Measurements from ENCODE around the gene C16orf46.
"Not testable (repeated sequence)": the region's sequence is repeated elsewhere in the genome, so short reads cannot be mapped to it uniquely, and the experiment has no call there.

The C16orf46 gene, protein sequence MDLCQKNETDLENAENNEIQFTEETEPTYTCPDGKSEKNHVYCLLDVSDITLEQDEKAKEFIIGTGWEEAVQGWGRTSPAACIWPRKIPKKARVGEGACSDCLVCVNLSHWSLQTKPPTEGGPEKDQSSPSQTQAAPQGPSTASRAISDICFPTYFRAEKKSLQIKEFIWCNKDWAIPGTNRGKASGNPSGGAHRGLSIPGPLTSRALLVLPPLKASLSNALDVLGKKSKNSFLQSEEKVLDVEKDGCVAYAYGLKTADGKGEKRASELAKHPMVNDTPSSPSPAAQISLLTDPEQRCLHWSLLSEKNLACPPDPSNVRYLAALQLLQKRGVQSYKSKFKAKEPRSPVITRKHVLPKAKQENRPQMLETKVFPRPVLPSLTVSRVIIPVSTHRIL

DNA sequence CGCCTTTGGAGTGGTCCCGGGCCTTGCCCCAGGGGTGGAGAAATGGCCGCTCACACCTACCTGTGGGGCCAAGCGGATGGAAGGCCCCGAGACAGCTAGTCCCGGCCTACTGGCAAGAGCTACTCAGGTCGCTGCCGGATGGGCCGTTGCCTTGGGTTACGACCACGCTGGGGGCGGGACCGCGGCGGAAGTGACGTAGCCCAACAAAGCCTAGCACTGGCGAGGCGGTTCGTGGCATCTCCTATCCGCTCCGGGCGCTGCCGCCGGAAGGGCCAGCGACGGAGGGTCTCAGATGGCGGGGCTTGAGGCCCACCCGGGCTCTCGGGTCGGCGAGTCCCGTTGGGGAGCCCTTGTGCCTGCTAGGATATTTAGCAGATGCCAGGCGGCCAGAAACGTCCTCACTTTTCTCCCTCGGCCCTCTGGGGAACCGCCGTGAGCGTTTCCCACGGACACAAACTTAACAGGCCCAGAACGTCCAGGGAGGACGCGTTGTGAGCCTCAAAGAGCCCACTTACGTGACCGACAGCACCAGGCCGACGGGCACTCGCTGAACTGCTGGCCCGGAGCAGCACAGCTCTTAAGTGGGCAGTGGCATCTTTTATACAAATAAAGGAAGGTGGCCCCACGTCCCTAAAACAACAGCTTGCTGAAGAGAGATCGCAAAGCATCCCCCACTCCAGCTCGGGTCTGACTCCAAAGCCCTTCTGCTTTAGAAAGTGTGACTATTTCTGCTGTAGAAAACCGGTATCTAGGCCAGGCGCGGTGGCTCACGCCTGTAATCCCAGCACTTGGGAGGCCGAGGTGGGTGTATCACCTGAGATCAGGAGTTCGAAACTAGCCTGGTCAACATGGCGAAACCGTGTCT lies at the start of gene C16orf46:
Gene C16orf46, minus strand, starts transcription at position 163 of the 865 bp plus-strand sequence. CDS start 13,283 bp downstream, outside the sequence.
- in situ Hi-C loops (cut with MboI; ENCODE audit: low pct_unique_long_range_greater_than_20kb, low sequenced_read_pairs) = no loop called here
- DNase-seq = peak; percentile 97

DNA sequence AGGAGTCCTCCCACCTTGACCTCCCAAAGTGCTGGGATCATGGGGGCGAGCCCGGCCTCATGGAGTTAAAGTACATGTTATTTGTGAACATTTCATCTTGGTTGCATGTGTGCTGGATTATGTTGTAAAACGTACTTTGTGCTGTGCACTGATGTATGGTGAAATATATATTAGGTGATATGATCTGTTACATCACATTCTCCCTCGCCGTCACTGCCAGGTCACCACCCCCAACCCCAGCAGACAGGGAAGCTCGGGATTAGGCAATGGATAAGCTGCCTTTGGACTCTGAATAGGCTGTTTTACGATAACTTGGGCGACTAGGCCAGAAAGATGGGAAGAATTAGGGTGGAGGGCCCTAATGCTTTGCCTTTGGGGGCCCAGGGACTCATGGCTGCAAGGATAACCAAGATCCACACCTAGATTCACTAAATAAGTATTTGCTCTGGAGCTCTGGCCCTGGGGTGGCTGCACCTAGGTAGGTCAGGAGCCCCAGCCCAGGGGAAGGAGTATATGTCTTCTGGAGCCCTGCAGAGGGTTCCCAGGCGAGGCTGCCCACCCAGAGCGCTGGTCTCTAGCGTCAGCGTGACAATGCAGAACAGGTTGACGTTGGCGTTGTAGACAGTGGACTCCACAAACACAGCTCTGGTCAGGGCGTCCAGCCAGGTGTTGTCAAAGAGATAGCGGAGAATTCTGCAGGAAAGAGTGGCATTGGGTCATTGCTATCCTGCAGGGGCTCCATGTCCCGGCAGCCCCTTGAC lies 46.2 kb upstream of the C16orf46 start:
- in situ Hi-C loops (cut with MboI; ENCODE audit: low pct_unique_long_range_greater_than_20kb, low sequenced_read_pairs) = no loop called here
- no peak for DNase-seq

DNA sequence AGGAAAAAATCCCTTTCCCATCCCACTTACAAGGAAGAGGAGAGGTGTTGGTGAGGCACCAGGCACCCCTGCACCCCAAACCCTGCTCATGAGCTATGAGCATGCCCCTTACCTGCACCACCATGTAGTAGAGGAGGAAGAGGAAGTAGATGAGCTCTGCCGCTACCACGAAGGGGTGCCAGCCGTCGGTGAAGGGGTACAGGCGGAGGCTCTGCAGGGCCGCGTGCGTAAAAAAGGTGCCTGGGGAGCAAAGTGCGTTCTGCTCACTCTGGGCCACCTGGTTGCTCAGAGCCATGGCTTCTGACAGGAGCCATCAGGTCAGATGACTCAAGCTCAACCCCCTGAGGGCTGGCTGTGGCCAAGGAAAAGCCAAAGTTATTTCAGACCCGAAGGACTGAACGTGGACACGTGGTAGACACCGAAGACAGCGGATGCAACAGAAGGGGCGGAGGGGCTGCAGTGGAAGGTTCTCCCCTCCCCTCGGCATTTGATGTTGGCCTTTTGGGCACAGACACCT lies 44.5 kb upstream of the C16orf46 start:
- in situ Hi-C loops (cut with MboI; ENCODE audit: low pct_unique_long_range_greater_than_20kb, low sequenced_read_pairs) = no loop called here

DNA sequence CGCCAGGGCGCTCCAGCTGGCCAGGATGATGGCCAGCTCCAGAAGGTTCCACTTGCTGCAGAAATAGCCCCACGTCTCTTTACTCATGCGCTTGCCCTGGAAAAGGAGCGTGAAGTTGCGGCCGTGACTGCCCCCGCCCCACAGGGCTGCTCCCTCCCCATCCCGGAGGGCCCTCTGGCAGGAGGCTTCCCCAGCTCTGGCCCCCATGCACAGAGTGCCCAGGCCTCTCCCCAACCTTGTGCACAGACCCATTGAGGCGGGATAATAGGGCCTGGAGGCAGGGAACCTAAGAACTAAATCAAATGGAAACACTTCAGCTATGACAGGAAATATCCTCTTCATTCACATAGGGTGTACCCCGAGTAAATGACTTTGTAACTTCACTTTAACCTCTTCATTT lies 40.4 kb upstream of the C16orf46 start:
- in situ Hi-C loops (cut with MboI; ENCODE audit: low pct_unique_long_range_greater_than_20kb, low sequenced_read_pairs) = no loop called here
- no peak for DNase-seq

More for the DNA sequence above, 44.5 kb upstream of the C16orf46 start:
- no peak for DNase-seq

DNA sequence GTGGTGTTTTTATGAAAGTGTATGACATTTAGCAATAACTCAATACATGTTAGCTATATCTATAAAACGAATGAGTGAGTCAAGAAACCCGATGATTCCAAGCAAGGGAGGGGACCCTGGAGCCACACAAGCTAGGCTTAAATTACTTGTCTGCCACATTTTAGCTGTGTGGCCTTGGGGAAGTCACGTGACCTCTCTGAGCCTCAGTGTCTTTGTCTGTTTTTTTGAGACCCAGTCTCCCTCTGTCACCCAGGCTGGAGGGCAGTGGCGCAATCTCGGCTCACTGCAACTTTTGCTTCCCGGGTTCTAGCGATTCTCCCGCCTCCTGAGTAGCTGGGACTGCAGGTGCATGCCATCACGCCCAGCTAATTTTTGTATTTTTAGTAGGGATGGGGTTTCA lies 39.2 kb upstream of the C16orf46 start:
- in situ Hi-C loops (cut with MboI; ENCODE audit: low pct_unique_long_range_greater_than_20kb, low sequenced_read_pairs) = no loop called here
- DNase-seq = no peak

DNA sequence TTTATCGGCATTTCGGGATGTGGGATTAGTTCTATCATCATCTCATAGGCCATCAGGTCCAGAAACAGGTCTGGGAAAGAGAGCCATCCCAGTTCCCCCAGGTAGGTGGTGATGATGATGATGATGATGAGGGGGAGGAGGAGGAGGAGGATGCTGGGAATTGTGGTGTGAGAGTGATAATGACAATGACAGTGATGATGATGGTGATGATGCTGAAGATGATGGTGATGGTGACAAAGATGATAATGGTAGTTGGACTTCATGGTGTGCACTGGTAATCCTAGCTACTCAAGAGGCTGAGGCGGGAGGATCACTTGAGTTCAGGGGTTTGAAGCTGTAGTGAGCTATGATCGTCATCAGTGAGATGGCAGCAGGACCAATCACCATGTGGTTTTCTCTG lies 35.4 kb upstream of the C16orf46 start:
- no peak for DNase-seq
- in situ Hi-C loops (cut with MboI; ENCODE audit: low pct_unique_long_range_greater_than_20kb, low sequenced_read_pairs) = no loop called here

DNA sequence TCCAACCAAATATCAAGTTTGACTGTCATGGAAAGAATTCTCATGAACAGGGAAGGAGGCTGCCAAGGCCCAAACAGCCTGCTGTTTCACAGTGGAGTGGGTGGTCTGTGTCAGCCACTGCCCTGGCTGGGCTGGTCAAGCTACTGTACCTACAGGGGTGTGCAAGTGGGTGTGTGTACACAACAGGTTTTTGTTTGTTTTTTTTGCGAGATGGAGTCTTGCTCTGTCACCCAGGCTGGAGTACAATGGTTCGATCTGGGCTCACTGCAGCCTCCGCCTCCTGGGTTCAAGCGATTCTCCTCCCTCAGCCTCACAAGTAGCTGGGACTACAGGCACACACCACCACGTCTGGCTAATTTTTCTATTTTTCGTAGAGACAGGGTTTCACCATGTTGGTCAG lies 32.2 kb upstream of the C16orf46 start:
- DNase-seq; in situ Hi-C loops (cut with MboI; ENCODE audit: low pct_unique_long_range_greater_than_20kb, low sequenced_read_pairs): not testable (repeated sequence)

DNA sequence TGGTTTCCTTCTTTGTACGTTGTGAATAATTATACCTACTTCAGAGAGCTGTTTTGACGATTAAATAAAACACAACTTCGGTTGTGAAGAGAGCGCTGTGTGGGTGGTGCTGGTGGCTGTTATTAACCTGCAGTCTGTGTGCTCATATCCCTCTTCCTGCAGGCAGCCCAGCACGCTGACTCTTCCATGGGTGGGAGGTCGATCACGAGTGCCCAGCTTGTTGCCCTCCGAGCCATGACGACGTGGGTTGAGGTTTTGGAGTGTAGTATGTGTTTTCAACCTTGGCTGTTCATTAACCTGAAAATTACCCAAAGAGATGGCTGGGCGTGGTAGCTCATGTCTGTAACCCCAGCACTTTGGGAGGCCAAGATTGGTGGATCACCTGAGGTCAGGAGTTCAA lies 30.5 kb upstream of the C16orf46 start:
- no peak for DNase-seq
- in situ Hi-C loops (cut with MboI; ENCODE audit: low pct_unique_long_range_greater_than_20kb, low sequenced_read_pairs) = no loop called here

DNA sequence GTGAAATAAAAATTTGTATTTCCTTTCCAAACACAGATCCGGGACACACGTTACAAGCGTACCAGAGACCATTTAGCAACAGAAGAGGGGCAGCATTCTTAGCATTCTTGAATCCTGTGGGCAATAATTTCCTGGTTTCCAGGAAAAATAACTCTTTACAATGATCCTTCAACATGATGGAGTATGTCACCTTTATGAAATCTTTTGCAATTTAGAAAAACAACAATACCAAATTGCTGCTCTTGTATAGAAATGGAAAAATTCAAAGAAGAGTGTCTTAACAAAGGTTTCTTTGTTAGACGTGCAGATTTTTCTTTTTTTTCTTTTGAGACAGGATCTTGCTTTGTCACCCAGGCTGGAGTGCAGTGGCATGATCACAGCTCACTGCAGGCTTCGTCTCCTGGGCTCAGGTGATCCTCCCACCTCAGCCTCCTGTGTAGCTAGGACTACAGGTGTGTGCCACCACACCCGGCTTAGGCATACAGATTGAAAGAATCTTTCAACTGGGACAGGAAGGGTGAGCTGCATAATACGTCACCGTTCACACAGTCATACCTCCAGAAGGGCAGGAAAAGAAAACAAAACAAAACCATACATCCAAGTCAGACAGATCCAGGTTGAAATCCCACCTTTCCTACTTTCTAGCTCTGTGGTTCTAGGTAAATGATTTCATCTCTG lies 29.9 kb upstream of the C16orf46 start:
- no peak for DNase-seq
- in situ Hi-C loops (cut with MboI; ENCODE audit: low pct_unique_long_range_greater_than_20kb, low sequenced_read_pairs) = no loop called here

DNA sequence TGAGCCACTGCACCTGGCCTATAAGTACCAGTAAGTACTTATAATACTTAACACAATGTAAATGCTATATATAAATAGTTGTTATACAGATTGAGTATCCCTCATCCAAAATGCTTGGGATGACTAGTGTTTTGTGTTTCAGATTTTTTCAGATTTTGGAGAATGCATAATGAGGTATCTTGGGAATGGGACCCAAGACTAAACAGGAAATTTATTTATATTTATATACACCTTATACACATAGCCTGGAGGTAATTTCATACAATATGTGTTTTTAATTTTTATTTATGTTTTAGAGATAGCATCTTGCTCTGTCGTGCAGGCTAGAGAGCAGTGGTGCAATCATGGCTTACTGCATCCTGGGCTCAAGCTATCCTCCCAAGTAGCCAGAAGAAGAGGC lies 28.9 kb upstream of the C16orf46 start:
- in situ Hi-C loops (cut with MboI; ENCODE audit: low pct_unique_long_range_greater_than_20kb, low sequenced_read_pairs) = no loop called here
- no peak for DNase-seq

DNA sequence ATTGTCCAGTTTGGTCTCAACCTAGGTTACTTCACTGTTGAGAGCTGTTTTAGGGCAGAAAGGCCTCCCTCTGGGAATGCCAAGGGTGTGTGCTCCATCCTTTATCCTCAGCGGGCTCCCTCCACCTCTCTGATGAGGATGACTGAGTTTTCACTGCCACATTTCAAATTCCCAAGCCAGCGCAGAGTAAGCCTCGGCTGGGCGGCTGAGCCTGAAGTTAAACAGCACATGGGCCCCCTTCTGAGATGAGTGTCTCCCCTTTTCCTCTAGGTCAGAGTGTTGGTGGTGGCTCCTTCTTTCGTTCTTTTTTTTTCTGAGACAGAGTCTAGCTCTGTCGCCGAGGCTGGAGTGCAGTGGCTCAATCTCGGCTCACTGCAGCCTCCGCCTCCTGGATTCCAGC lies 24.7 kb upstream of the C16orf46 start:
- DNase-seq = no peak
- in situ Hi-C loops (cut with MboI; ENCODE audit: low pct_unique_long_range_greater_than_20kb, low sequenced_read_pairs) = no loop called here

DNA sequence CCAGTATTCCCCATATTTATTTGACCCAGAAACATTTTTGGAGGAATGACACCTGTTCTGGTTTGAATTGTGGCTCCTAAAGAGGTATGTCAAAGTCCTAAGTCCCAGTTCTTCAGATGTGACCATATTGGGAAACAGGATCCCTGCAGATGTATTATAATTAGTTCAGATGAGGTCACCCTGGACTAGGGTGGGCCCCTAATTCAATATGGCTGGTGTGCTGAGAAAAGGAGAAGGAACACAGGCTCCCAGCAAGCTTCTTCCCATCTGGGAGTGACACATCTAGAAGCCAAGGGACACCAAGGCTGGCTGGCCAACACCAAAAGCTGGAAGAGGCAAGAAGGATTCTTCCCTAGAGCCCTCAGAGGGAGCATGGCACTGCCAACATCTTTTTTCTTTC lies 22.9 kb upstream of the C16orf46 start:
- no peak for DNase-seq
- in situ Hi-C loops (cut with MboI; ENCODE audit: low pct_unique_long_range_greater_than_20kb, low sequenced_read_pairs) = no loop called here

DNA sequence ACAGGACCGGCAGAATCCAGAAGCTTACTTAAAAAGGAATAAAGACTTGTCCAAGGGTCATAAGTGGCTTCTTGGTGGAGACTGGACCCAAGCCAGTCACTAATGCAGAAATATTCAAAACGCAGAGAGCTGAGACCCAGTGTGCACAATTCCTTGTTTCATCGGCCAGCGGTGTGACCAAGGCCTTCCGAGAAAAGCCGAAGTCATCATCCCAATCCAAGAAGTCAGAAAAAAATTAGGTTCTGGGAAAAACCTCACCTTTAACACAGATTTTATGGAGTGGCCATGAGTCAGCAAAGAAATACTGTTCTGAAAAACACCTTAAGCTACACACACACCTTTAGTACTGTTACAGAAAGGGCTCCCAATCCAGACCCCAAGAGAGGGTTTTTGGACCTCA lies 20.2 kb upstream of the C16orf46 start:
- DNase-seq = no peak
- in situ Hi-C loops (cut with MboI; ENCODE audit: low pct_unique_long_range_greater_than_20kb, low sequenced_read_pairs) = no loop called here

DNA sequence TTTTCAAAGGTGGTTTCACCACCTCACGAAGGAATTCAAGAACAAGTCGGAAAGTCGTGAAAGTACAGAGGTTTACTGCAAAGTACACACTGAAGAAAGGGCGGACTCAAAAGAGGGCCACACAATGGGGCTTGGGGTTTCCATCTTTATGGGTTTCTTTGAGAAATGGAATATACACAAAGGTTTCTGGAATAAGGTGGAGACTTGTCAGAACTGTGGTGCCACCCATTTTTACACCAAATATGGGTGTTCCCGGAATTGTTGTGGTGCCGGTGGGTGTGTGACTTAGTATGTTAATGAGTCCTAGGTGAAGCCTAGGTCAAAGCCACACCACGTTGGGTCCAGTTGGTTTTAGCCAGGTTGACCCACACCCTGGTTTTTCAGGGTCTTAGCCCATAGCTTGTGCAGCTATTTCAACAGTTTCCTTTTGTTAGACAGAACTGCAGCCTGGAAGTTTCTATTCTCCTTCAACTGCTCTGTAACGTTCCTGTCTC lies 19.7 kb upstream of the C16orf46 start:
- no peak for DNase-seq

DNA sequence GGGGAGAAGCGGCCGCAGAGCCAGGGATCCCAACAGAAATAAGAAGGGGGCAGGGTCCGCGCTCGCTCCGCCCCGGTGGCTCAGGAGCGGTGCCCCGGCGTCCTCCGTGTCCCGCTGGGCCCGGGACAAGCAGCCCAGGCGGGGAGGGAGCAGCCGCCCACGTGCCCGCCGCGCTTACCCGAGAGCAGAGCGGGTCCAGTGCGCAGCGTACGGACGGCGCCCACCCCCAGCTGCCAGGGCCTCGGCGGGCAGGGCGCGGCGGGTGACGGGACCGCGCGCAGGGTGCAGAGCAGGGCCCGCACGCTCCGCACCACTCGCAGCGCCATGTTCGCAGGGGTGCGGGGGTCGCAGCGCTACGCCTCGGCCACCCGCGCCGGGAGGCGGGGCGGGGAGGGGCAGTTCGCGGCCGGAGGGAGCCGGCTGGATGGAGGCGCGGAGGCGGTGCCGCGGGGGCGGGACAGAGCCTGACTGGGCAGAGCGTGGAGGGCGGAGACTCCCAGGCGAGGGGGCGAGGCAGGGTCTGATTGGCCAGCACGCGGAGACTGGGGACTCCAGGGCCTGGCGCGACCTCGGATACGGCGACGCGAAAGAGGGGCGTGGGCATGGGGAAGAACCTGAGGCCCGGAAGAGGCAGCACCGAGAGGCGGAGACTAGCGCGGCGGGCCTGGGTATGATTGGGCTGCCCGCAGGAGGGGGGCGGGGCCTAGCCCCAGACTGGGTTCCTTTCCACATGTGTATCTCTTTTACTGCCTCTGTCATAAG lies 19.1 kb upstream of the C16orf46 start, which contains the start of gene GCSH:
Gene GCSH, minus strand, starts transcription at position 443 of the 762 bp plus-strand sequence. Its CDS starts 117 bp downstream, at position 326.
- peak; percentile 99 for DNase-seq
- in situ Hi-C loops (cut with MboI; ENCODE audit: low pct_unique_long_range_greater_than_20kb, low sequenced_read_pairs) = no loop called here

More for the DNA sequence above, 19.7 kb upstream of the C16orf46 start:
- in situ Hi-C loops (cut with MboI; ENCODE audit: low pct_unique_long_range_greater_than_20kb, low sequenced_read_pairs) = no loop called here

DNA sequence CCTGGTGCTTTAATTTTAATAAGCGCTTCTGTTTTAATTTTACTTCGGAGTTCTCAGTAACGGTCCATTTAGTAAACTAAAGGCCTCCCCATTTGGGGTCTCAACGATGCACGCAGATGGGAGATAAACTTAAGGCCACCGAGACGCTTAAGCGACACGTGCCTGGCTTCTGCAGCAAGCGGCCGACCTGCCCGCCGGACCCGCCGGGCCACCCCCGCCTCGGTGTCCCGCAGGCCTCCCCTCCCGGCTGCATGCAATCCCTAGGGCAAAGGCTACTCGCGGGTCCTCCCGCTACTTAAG lies 18.6 kb upstream of the C16orf46 start:
- in situ Hi-C loops (cut with MboI; ENCODE audit: low pct_unique_long_range_greater_than_20kb, low sequenced_read_pairs) = no loop called here
- no peak for DNase-seq

DNA sequence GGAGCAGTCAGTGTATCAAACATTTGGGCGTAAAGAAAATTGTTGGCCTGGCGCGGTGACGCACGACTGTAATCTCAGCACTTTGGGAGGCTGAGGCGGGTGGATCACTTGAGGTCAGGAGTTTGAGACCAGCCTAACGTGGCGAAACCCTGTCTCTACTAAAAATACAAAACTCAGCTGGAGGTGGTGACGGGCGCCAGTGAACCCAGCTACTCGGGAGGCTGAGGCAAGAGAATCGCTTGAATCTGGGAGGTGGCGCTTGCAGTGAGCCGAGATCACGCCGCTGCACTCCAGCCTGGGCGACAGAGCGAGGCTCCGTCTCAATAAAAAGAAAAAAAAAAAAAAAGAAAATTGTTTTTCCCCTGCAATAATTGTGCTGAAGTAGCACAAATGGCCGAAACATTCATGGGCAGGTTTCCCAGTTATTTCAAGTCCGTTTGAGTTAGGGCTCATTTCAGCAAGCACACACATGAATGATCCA lies 17.8 kb upstream of the C16orf46 start:
- in situ Hi-C loops (cut with MboI; ENCODE audit: low pct_unique_long_range_greater_than_20kb, low sequenced_read_pairs) = no loop called here
- peak; percentile 15 for DNase-seq

DNA sequence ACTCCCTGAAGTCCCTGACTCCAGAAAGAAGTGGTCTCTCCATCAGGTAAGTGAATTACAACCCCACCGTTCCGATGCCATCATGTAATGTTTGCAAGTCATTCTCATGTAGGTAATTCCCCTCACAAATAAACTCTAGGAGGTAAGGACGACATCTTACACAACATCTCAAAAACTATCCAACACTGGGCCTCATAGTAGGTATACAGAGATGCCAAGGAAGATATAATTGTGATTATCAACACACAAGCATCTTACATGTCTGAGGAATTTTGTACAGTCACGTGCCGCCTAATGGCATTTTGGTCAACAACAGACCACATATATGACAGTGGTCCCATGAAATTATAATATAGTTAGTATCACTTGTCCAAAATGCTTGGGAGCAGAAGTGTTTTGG lies 11.8 kb upstream of the C16orf46 start:
- in situ Hi-C loops (cut with MboI; ENCODE audit: low pct_unique_long_range_greater_than_20kb, low sequenced_read_pairs) = no loop called here
- DNase-seq = no peak
